GM18499 (cell line): ENCODE results near the gene OGG1.

Experiments used
- ATAC-seq: cut with Tn5 transposase; IDR thresholded peaks from one replicate; pipeline ENCODE4 v1.9.1; 2021; ENCODE audit warnings: moderate number of reproducible peaks; ENCODE audit not compliant: insufficient read depth, unreplicated experiment

OGG1 gene

DNA sequence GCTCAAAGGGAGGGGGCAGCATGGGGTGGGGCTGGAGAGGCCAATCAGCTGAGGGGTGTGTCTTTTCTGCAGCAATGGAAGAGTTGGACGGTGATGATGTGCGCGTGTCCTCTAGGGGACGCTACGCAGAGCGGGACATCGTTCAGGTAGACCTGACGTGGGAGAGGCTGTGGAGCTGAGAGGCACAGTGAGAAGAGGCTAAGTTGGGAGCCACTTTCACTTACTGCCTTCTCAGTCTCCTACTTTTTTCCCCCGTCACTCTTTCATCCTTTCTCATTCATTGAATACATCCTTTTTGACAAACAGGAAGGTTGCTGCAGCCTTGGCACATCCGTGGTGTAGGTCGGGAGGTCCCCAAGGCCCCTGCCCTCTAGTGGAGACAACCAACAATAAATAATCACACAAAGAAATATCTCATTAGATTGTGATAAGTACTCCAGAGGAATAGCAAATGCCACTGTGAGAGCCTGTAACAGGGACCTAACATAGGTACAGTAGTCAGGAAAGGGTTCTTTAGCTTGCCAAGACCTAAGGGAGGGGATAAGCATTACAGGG lies 22.6 kb upstream of the OGG1 start:
- no peak for ATAC-seq

GRCh38 chr3:9727743-9728142 lies 22.0 kb upstream of the OGG1 start:
- no peak for ATAC-seq

GRCh38 chr3:9729419-9729818 lies 20.3 kb upstream of the OGG1 start:
- no peak for ATAC-seq

- ATAC-seq = peak; percentile 35
Observed at GRCh38 chr3:9730657-9731205, 19.0 kb upstream of the OGG1 start.

GRCh38 chr3:9731206-9732079 lies 18.3 kb upstream of the OGG1 start, which contains the start of gene BRPF1:
TSS of gene BRPF1 (plus strand) at chr3:9731735. CDS start at chr3:9734141, 2,406 bp downstream.
- ATAC-seq = peak; percentile 73

DNA sequence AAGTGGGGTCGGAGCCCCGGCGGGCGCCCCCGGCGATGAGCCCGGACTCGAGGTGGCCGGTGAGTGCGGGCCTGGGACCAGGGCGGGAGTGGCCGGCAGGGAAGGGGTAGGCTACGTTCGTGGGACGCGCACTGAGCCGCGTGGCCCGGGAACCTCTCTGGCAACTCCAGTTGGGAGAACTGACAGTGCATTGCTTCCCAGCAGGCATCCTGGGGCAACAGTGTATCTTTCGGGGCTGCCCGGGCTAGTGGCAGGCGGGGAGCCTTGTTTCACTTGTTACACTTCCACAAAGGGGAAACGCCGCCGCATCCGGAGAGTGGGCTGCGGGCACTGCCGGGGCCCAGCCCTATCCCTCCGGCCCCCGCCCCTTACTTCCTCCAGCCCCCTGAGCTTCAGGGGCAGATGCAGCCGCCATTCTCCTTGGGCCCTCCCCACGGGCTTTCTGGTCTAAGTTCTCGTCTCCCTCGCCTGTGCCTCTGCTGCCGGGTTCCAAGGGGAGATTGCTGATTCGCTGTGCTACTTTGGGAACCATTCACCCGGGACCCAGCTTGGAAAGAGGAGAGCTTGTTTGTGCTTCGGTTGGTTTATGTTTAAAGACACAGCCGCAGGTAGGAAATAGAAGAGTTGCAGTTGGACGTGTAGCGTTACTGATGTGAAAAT lies 17.5 kb upstream of the OGG1 start:
- no peak for ATAC-seq

- ATAC-seq = no peak
Observed at GRCh38 chr3:9732740-9733115, 17.0 kb upstream of the OGG1 start.

DNA sequence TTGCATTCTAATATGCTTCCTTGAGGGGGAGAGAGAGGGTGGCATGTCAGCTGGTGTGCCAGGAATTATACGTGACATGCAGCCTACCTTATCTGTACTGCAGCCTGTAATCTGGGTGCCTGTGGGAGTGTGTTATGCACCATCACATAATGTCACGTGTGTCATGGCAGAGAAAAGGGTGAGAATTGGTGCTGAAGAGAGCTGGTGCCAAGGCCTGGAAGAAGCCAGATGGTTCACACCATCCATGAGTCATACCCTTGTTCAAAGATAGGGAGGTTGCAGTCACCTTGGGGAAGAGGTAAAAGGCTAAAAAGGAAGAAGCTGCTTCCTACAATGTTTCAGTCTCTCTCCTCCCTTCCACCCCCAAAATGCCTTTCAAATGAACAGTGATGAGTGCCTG lies 12.9 kb upstream of the OGG1 start:
- no peak for ATAC-seq

GRCh38 chr3:9739181-9739580 lies 10.6 kb upstream of the OGG1 start:
- no peak for ATAC-seq

DNA sequence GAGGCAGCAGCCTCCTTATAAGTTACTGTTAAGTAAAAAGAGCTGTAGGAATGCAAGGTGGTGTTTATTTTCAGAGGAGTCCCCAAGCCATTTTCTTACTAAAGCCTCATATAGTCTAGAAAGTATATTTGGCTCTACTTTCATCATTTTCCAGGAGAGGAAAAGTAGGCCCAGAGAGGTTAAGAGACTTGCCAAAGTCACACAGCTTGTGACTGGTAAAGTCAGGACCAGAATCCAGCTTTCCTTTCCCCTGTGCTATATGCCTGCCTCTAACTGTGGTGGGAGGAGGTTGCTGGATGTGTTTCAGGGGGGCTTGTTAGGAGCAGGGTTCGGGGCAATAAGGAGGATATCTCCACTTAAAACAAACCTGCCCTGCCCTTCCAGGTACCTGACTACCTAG lies 7.2 kb upstream of the OGG1 start:
- no peak for ATAC-seq

DNA sequence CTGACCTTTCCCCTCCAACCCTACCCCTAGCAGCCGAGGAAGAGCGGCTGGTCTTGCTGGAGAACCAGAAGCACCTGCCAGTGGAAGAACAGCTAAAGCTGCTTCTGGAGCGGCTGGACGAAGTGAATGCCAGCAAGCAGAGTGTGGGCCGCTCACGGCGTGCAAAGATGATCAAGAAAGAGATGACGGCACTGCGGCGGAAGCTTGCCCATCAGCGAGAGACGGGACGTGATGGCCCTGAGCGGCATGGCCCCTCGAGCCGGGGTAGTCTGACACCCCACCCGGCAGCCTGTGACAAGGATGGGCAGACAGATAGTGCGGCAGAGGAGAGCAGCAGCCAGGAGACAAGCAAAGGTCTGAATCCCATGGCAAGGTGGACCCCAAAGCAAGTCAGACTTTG lies 6.2 kb upstream of the OGG1 start:
- ATAC-seq = no peak

- ATAC-seq = no peak
Observed at GRCh38 chr3:9744162-9744561, 5.6 kb upstream of the OGG1 start.

GRCh38 chr3:9745521-9745920 lies 4.2 kb upstream of the OGG1 start:
- ATAC-seq = no peak

DNA sequence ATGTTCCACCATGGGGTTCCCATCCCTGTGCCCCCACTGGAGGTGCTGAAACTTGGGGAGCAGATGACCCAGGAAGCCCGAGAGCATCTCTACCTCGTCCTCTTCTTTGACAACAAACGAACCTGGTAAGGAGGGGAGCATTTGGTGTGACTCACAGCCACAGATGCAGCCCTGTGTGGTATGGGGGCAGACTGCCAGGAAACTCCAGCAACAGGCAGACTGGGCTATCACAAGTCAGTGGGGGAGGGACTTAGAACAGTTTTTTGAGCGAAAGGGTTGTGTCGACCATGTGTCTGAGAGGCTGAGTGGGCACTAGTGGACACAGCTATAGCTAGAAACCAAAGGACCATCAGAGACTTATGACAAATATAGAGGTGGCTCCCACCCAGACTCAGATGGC lies 3.4 kb upstream of the OGG1 start:
- ATAC-seq = no peak

DNA sequence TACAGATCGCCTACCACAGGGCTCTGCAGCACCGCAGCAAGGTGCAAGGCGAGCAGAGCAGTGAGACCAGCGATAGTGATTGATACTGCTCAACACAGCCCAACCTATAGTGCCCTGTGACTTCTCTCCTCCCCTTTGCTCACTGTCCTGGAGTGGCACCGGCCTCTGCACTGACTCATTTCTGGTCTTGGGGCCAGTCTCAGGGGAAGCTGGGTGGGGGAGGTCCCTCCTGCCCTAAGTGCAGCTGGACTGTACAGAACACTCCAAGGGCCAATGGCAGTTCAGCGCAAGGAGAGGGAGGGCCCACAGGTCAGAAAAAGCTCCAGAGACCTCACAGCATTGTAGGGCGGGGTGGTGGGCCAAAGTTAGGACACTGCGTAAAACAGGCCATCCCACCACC lies 2.5 kb upstream of the OGG1 start:
- ATAC-seq = no peak

DNA sequence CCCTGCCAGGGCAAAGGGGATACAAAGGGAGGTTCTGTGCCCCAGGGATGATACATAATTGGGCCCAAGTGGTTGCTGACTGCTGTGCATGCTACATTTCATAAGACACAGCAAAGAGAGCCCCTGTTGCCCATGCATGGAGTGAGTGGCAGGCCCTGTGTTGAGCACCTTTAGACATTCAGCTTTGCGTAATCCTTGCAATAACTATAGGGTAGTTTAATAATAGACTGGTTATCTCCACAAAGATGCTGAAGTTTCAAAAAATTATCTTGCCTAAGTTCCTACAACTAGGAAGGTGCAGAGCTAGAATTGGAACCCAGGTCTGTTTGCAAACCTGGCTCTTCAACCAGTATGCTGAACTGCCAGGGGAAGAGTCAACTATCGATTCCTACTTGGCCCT lies 1.7 kb upstream of the OGG1 start:
- no peak for ATAC-seq

DNA sequence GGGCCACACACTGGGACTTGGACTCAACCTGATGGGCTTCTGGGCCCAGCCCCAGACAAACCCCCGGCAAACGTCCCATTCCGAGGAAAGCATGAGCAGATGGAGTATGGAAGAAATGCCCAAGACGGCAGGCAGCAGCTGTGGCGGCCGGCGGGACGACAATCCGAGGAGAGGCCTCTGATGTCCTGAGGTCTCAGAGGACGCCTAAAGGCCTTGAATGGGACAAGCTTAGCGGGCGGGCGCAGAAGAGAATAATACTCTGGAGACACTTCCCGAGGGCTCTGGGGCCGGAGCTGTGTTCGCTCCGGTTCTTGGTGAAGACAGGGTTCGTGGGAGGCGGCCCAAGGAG lies 482 bp upstream of the OGG1 start:
- no peak for ATAC-seq

DNA sequence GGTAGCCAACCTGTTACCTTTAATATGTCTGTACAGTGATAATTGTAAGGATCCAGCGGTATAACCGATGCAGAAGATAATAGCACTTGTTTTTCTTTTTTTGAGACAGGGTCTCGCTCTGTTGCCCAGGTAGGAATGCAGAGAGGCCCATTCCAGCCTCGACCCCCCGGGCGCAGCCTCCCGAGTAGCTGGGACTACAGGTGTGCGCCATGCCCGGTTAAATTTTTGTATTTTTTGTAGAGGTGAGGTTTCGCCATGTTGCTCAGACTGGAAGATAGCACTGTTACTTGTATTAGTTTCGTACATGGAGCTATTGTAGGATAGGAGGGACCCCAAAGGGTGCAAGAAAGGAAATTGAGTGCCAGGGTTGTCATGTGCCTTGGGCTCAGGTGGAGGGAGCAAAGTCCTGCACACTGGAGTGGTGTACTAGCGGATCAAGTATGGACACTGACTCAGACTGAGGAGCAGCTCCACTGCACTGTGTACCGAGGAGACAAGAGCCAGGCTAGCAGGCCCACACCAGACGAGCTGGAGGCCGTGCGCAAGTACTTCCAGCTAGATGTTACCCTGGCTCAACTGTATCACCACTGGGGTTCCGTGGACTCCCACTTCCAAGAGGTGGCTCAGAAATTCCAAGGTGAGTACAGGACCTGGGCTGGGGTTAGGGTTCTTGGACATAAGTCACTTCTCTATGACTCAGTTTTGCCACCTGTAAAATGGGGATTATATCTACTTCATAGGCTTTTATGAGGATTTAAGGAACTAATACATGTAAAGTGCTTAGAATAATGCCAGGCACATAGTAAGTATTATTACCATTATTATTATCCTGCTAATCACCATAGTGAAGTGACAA lies 1.0 kb downstream of the OGG1 start:
- no peak for ATAC-seq

DNA sequence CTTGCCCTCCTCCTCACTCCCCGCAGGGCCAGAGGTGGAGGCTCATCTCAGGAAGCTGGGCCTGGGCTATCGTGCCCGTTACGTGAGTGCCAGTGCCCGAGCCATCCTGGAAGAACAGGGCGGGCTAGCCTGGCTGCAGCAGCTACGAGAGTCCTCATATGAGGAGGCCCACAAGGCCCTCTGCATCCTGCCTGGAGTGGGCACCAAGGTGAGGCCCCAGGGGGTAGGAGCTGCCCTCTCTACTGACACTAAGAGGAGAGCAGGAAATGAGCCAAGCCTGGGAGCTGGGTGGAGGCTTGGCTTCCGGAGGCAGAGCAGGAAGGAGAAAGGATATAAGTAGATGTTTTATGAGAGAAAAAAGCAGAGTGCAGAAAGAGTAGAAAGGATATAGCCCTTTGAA lies 4.9 kb downstream of the OGG1 start:
- ATAC-seq = no peak

GRCh38 chr3:9757427-9757826 lies 7.7 kb downstream of the OGG1 start:
- no peak for ATAC-seq
